Measurements from ENCODE around the gene EVA1C. TPM values are rescaled to one million over a fixed set of nuclear protein-coding genes. Genes with fewer than 3 reads are reported as not detected.
"Not testable (repeated sequence)": the region's sequence is repeated elsewhere in the genome, so short reads cannot be mapped to it uniquely, and the experiment has no call there.

Gene EVA1C
- polyA plus RNA-seq, 3 donors: 2.9 to 4.2 (median 3.2) TPM

DNA sequence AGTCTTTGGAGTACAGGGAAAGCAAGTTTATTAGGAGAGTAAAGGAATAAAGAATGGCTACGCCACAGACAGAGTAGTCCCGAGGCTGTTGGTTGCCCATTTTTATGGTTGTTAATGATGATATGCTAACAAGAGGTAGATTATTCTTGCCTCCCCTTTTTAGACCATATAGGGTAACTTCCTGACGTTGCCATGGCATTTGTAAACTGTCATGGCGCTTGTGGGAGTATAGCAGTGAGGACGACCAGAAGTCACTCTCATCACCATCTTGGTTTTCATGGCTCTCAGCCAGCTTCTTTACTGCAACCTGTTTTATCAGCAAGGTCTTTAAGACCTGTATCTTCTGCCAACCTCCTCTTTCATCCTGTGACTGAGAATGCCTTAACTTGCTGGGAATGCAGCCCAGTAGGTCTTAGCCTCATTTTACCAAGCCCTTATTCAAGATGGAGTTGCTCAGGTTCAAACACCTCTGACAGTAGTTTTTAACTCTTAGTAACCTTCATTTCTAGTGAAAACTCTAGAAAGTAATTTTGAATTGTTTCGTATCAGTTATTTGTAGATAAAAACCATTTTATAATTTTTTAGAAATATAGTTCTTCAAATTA lies 146.6 kb downstream of the EVA1C start:
- no peak for DNase-seq

DNA sequence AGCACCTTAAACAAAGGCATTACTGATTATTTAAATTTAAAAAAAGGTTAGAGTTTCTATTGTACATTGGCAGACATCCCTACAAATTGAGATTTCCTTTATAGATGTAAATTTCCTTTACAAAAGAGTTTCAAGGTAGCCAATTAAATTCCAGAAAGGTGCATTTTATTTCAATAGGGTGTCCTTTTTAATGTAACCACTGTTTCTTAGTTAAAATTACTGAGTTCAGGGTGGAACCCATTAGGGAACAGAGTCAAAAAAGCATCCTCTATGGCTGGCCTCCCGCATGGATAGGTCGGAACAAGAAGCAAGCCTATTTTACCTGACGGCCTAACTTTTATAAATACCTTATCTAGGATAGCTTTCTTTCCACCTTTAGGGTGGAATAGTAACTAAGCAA lies 148.4 kb downstream of the EVA1C start:
- no peak for DNase-seq

- DNase-seq: not testable (repeated sequence)
Observed at GRCh38 chr21:32561476-32561875, 149.0 kb downstream of the EVA1C start.

GRCh38 chr21:32562426-32562825 lies 149.9 kb downstream of the EVA1C start:
- no peak for DNase-seq

DNA sequence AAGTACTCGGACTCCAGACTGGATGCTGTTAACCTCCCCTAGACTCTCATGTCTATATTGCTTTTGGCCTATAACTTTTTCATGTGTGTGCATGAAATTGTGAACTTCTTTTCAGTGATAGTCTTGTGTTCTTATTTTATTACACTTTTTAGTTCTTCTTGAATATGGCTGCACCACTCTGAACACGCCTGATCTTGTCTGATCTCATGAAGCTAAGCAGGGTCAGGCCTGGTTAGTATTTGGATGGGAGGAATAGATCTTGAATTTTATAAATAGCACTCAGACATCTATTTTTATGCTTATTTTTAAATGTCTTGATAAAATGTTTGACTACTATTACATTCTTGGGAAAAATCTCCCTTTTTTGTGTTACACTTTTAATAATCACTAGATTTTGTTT lies 150.4 kb downstream of the EVA1C start:
- DNase-seq: no peak

Other genes with a start within 250 kb of the EVA1C start
- 10 to 100 TPM; 22.5 to 24.5 (median 22.9) TPM for gene MIS18A, start 133.7 kb upstream of the EVA1C start, polyA plus RNA-seq (ENCODE audit: insufficient read length in 3 of 3)
- not detected for gene MRAP, start 113.9 kb upstream of the EVA1C start, polyA plus RNA-seq (ENCODE audit: insufficient read length in 3 of 3)
- gene URB1, start 19.7 kb upstream of the EVA1C start, polyA plus RNA-seq (ENCODE audit: insufficient read length in 3 of 3): 10 to 100 TPM; 11.8 to 15.3 (median 15.1) TPM
- gene TCP10L, start 172.8 kb downstream of the EVA1C start, polyA plus RNA-seq (ENCODE audit: insufficient read length in 3 of 3): 1 to 10 TPM; 1.8 to 2.4 (median 2.3) TPM
- 10 to 100 TPM; 62.9 to 75.7 (median 67.2) TPM for gene CFAP298, start 199.7 kb downstream of the EVA1C start, polyA plus RNA-seq (ENCODE audit: insufficient read length in 3 of 3)